CD14-positive monocyte (primary cell): Measurements from ENCODE around the gene MACROD1. TPM values are rescaled to one million over a fixed set of nuclear protein-coding genes. Genes with fewer than 3 reads are reported as not detected.

Experiments used
- DNase-seq, 3 donors: peaks; one replicate each; pipeline ENCODE4 v3.0.0-alpha.2; 2011 to 2022
- H2AFZ ChIP-seq: 2 replicates; pipeline ENCODE4 v1.6.0; 2012; ENCODE audit warnings: mild to moderate bottlenecking, low read depth, low read length, inconsistent platforms; ENCODE audit not compliant: insufficient read depth, poor library complexity, severe bottlenecking
- H3K27ac ChIP-seq, 2 donors: 1 replicate in 1 of 2; 2 replicates in 1 of 2; pipeline ENCODE4 v1.5.1; 2012 to 2013; ENCODE audit warnings: low read length in 2 of 2, control low read depth in 1 of 2, inconsistent platforms in 1 of 2, low read depth in 1 of 2, mild to moderate bottlenecking in 1 of 2
- H3K27me3 ChIP-seq, 2 donors: one replicate each; pipeline versions ENCODE4 v1.6.0 to v1.6.1; 2011 to 2013; ENCODE audit warnings: low read length in 2 of 2; ENCODE audit not compliant: control insufficient read depth in 2 of 2, insufficient read depth in 2 of 2
- H3K36me3 ChIP-seq, 2 donors: replicated peaks in 1 of 2; 1 replicate in 1 of 2; 2 replicates in 1 of 2; pipeline versions ENCODE4 v1.5.1 to v1.6.1; 2012 to 2013; ENCODE audit warnings: low read length in 2 of 2, control low read depth in 1 of 2, inconsistent platforms in 1 of 2, mild to moderate bottlenecking in 1 of 2; ENCODE audit not compliant: insufficient read depth in 2 of 2, control insufficient read depth in 1 of 2
- H3K4me1 ChIP-seq, 2 donors: 1 replicate in 1 of 2; 2 replicates in 1 of 2; pipeline versions ENCODE4 v1.5.1 to v1.6.1; 2012 to 2013; ENCODE audit warnings: low read length in 2 of 2, control low read depth in 1 of 2, inconsistent platforms in 1 of 2, mild to moderate bottlenecking in 1 of 2, moderate library complexity in 1 of 2; ENCODE audit not compliant: insufficient read depth in 2 of 2, control insufficient read depth in 1 of 2
- H3K4me2 ChIP-seq: replicated peaks from 2 replicates; pipeline ENCODE3; 2012; ENCODE audit warnings: low read length, moderate library complexity, mild to moderate bottlenecking; ENCODE audit not compliant: poor library complexity, severe bottlenecking; ENCODE audit errors: extremely low read depth
- H3K4me3 ChIP-seq, 3 experiments: fragments of 200-600 bp in 1 of 3; sonication (generic) in 1 of 3; replicated peaks in 1 of 3; 1 replicate in 2 of 3; 2 replicates in 1 of 3; pipeline ENCODE4 v1.5.1; 2011 to 2013; ENCODE audit warnings: low read length in 3 of 3, mild to moderate bottlenecking in 3 of 3, control low read depth in 2 of 3, low read depth in 2 of 3, inconsistent platforms in 1 of 3, moderate library complexity in 1 of 3
- H3K79me2 ChIP-seq: 2 replicates; pipeline ENCODE4 v1.6.0; 2012; ENCODE audit warnings: mild to moderate bottlenecking, control low read depth, inconsistent platforms, low read length, moderate library complexity; ENCODE audit not compliant: insufficient read depth
- H3K9ac ChIP-seq: 2 replicates; pipeline ENCODE4 v1.6.0; 2017; ENCODE audit warnings: low read length, mild to moderate bottlenecking; ENCODE audit not compliant: insufficient read depth, poor library complexity, severe bottlenecking
- H3K9me3 ChIP-seq, 2 donors: replicated peaks in 1 of 2; 1 replicate in 1 of 2; 2 replicates in 1 of 2; pipeline versions ENCODE4 v1.5.1 to v1.6.1; 2012 to 2013; ENCODE audit warnings: low read length in 2 of 2, control low read depth in 1 of 2; ENCODE audit not compliant: control insufficient read depth in 1 of 2, insufficient read depth in 1 of 2
- H4K20me1 ChIP-seq: 2 replicates; pipeline ENCODE4 v1.6.0; 2012; ENCODE audit warnings: mild to moderate bottlenecking, low read length, control low read depth, moderate library complexity; ENCODE audit not compliant: insufficient read depth
- H3K27ac Mint-ChIP-seq, 7 donors: one replicate each; pipeline ENCODE4 v1.8.0; 2020; ENCODE audit warnings: mild to moderate bottlenecking in 7 of 7, mixed read lengths in 7 of 7, moderate library complexity in 6 of 7, inconsistent platforms in 2 of 7
- H3K27me3 Mint-ChIP-seq, 3 donors: one replicate each; pipeline ENCODE4 v1.8.0; 2021 to 2022; ENCODE audit warnings: low read depth in 3 of 3, mild to moderate bottlenecking in 3 of 3, mixed read lengths in 3 of 3, moderate library complexity in 3 of 3, inconsistent platforms in 1 of 3
- H3K36me3 Mint-ChIP-seq, 2 donors: one replicate each; pipeline ENCODE4 v1.8.0; 2020; ENCODE audit warnings: mixed read lengths in 2 of 2, inconsistent platforms in 1 of 2, mild to moderate bottlenecking in 1 of 2
- H3K4me1 Mint-ChIP-seq: one replicate; pipeline ENCODE4 v1.8.0; 2020; ENCODE audit warnings: mild to moderate bottlenecking, mixed read lengths
- H3K4me3 Mint-ChIP-seq, 2 donors: one replicate each; pipeline ENCODE4 v1.8.0; 2020; ENCODE audit warnings: mild to moderate bottlenecking in 2 of 2, mixed read lengths in 2 of 2, moderate library complexity in 1 of 2
- H3K9me3 Mint-ChIP-seq, 7 donors: one replicate each; pipeline ENCODE4 v1.8.0; 2020 to 2022; ENCODE audit warnings: mixed read lengths in 7 of 7, mild to moderate bottlenecking in 6 of 7, moderate library complexity in 6 of 7, inconsistent platforms in 2 of 7
- CTCF ChIP-seq: fragments of 200-600 bp; IDR thresholded peaks from one replicate; pipeline ENCODE4 v1.8.0; 2022; ENCODE audit warnings: antibody characterized with exemption, mild to moderate bottlenecking
- WGBS: methylation state at CpG from one replicate; pipeline ENCODE4 v1.1.5; 2013; ENCODE audit warnings: missing lambda C conversion rate; ENCODE audit not compliant: insufficient coverage; 5-methylcytosine and 5-hydroxymethylcytosine counted together
- intact Hi-C, 2 donors: fragments of 100-400 bp; cut with micrococcal nuclease; formaldehyde crosslinking; loops; one replicate each; pipeline versions ENCODE4 v1.15.0 to v1.15.1; 2023
- polyA plus RNA-seq, 3 donors: library from polyadenylated mRNA; depleted of rRNA in 1 of 3; unstranded in 2 of 3; stranded (reverse) in 1 of 3; fragments of 300-500 nt in 2 of 3; fragments of >200 nt in 1 of 3; fragmentation: Illumina TruSeq in 2 of 3; gene quantifications; 1 replicate in 2 of 3; 2 replicates in 1 of 3; pipeline ENCODE4 v1.2.3, GENCODE V29; 2012 to 2021

The MACROD1 gene
- polyA plus RNA-seq, 3 donors, result 1.5 to 2.4 (median 2.2) TPM

GRCh38 chr11:64092761-64093136 lies 73.2 kb downstream of the MACROD1 start:
- Histone ChIP-seq H2AFZ (no peak overlapping the region), H3K9ac (no peak overlapping the region), H3K9me3 (no peaks in the 10 kb centered on the region), H3K4me2 (no peak overlapping the region), H3K27me3 (no peaks in the 10 kb centered on the region), H3K4me3 (no peak overlapping the region), H3K4me1 (peaks cover 46 to 58% of the 10 kb centered on the region in 2 donors), H3K27ac (no peak overlapping the region), H3K36me3 (no peaks in the 10 kb centered on the region), H4K20me1 (no peaks in the 10 kb centered on the region), H3K79me2 (no peaks in the 10 kb centered on the region)
- Mint-ChIP-seq H3K27ac (peak overlapping the region in 2 of 7 donors; percentile 30 to 83), H3K36me3 (no peaks in the 10 kb centered on the region), H3K27me3 (peaks cover 0 to 5% (median 5%) of the 10 kb centered on the region in 3 donors), H3K4me1 (peaks cover 52% of the 10 kb centered on the region), H3K9me3 (peaks cover 0 to 2% (median 0%) of the 10 kb centered on the region in 7 donors), H3K4me3 (no peak overlapping the region)
- intact Hi-C loops, result no loop called here
- WGBS, result 89% methylated on average over 8 of the region's 8 CpGs
- no peak for TF ChIP-seq CTCF
- DNase-seq, result no peak

GRCh38 chr11:64092111-64092760 lies 73.7 kb downstream of the MACROD1 start:
- 16% methylated on average over 8 of the region's 15 CpGs for WGBS
- no peaks in the 10 kb centered on the region for H4K20me1 ChIP-seq
- no peaks in the 10 kb centered on the region for H3K36me3 Mint-ChIP-seq
- intact Hi-C loops, result no loop called here
- H3K27ac ChIP-seq, result no peak overlapping the region
- H3K9me3 ChIP-seq, result no peaks in the 10 kb centered on the region
- TF ChIP-seq CTCF, result no peak
- no peaks in the 10 kb centered on the region for H3K27me3 ChIP-seq
- H3K4me1 Mint-ChIP-seq, result peaks cover 52% of the 10 kb centered on the region
- no peaks in the 10 kb centered on the region for H3K79me2 ChIP-seq
- no peak overlapping the region for H3K4me2 ChIP-seq
- H2AFZ ChIP-seq, result peak overlapping the region; percentile 22
- H3K4me3 Mint-ChIP-seq, result peak overlapping the region in 1 of 2 donors; percentile 16
- peaks cover 0 to 2% (median 0%) of the 10 kb centered on the region in 7 donors for H3K9me3 Mint-ChIP-seq
- H3K36me3 ChIP-seq, result no peaks in the 10 kb centered on the region
- peak; percentile 25 to 39 (median 34) for DNase-seq
- peaks cover 0 to 5% (median 5%) of the 10 kb centered on the region in 3 donors for H3K27me3 Mint-ChIP-seq
- H3K27ac Mint-ChIP-seq, result peak overlapping the region in 6 of 7 donors; percentile 4 to 83 (median 48)
- H3K4me3 ChIP-seq, result no peak overlapping the region
- H3K4me1 ChIP-seq, result peaks cover 46 to 58% of the 10 kb centered on the region in 2 donors
- peak overlapping the region; percentile 8 for H3K9ac ChIP-seq
